GM18505 (cell line): ENCODE results near the gene C6orf15.

ENCODE experiments used
- ATAC-seq: cut with Tn5 transposase; IDR thresholded peaks from one replicate; pipeline ENCODE4 v1.9.1; 2021; ENCODE audit not compliant: unreplicated experiment
- POLR2A ChIP-seq: IDR thresholded peaks from 4 replicates; pipeline ENCODE4 v1.6.1; 2011; ENCODE audit warnings: borderline replicate concordance; ENCODE audit not compliant: insufficient read depth, insufficient read length; ENCODE audit errors: extremely low read depth

Gene C6orf15

DNA sequence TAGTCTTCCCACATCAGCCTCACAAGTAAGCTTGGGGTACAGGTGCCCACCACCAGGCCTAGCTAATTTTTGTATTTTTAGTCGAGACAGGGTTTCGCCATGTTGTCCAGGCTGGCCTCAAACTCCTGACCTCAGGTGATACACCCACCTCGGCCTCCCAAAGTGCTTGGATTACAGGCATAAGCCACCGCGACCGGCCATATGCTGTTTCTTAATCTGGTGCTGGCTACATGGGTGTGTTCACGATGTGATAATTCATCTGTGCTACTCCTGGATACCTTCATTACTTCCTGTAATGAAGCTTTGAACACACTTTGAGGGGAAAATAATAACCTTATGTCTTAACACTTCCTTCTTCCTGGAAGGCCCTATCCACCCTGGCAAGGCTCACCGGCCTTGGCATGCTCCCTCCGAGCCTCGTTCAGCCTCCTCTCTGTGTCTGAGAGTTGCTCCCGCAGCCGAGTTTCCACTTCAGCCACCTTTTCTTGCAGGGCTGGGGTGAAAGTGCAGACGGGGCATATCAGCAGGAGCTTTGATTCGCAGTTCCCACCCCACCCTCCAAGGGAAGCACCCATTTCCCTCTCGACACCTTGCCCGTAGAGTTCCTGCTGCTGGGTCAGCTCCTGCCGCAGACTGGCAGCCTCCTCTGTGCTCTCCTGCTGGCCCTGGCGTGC lies 32.1 kb upstream of the C6orf15 start:
- TF ChIP-seq POLR2A, result no peak
- no peak for ATAC-seq

DNA sequence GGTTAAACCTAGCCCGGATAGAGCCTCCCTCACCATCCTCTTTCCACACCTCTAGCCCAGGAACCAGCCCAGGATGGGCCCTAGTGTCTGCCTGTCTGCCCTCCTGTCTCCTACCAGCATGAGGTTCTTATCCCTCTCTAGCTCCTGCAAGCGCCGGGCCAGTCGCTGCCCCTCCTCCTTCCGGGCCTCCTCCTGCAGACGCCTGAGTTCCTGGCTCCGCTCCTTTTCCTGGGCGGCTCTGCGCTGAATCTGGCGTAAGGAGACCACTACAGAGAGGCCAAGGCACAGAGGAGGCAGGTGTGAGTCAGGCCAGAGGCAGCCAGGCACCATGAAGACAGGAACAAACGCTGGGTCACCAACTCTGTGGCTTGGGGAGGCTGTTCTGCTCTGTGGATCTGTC lies 30.8 kb upstream of the C6orf15 start:
- ATAC-seq, result no peak
- no peak for TF ChIP-seq POLR2A

DNA sequence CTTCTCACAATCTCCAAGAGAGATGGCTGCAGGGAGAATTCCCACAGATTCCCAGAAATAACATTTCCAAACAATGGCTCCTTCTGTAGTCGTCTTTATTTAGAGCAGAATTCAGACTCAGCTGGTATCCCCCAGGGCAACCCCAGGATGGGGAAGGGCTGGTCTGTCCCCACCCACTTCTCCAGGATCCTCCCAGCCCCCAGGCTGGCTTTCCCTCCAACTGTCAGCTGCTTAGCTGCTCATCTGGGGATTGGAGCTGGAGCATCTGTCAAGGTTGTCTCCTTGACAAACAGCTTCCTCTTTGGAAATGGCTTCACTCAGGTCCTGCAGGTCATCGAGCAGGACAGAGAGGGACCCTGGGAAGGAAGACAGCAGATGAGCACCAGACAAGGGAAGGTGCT lies 30.0 kb upstream of the C6orf15 start:
- no peak for ATAC-seq
- TF ChIP-seq POLR2A, result no peak

DNA sequence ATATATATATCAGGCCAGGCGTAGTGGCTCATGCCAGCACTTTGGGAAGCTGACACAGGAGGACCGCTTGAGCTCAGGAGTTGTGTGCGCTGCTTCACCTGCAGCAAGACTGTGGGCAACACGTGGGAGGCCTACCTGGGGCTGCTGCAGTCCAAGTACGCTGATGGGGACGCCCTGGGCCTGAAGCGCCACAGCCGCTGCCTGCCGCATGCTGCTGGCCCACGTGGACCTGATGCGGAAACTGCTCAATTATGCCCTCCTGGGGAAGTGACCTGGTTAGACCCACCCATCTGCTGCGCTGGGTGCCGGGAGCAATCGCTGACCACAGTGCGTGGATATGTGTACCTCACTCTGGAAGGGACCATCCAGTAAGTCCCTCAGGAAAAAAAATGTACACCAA lies 28.3 kb upstream of the C6orf15 start:
- no peak for ATAC-seq
- no peak for TF ChIP-seq POLR2A

DNA sequence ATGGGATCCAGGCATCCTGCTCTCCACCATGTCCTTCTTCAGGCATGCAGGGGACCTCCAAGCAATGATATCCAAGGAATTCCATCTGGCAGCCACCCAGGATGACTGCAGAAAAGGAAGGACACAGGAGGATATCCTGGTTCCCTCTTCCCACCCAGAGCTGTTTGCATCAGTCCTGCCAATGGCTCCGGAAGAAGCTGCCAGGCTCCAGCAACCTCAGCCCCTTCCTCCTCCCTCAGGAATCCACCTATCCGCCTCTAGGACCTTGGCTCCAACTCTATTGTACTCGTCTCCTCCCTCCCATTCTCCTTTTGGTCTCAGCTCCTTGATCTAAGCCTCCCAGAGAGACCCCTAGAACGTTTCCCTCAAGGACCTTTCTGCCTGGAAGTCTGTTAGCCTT lies 27.2 kb upstream of the C6orf15 start:
- no peak for TF ChIP-seq POLR2A
- ATAC-seq, result no peak

DNA sequence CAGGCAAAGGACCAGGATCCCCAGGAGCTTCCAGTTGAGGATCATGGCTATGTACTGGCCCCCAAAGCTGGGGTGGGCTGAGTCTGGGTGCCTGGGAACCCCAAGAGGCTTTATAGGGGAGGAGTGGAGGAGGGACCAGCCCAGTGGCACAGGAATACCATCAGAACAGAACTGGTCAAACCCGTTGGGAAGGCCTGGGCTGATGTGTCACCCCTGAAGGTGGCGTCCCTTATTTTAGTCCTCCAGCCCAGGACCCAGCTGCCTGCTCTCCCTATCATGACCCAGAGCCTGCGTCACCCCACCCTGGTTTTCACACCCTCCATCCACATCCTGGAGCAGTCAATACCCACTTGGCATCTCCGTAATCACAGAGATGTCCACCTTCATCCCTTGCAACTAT lies 26.6 kb upstream of the C6orf15 start, which contains the start of gene PSORS1C2:
TSS of gene PSORS1C2 (minus strand) at position 85 of the 400 bp plus-strand sequence. CDS start at position 45, 40 bp downstream.
- no peak for TF ChIP-seq POLR2A
- no peak for ATAC-seq

DNA sequence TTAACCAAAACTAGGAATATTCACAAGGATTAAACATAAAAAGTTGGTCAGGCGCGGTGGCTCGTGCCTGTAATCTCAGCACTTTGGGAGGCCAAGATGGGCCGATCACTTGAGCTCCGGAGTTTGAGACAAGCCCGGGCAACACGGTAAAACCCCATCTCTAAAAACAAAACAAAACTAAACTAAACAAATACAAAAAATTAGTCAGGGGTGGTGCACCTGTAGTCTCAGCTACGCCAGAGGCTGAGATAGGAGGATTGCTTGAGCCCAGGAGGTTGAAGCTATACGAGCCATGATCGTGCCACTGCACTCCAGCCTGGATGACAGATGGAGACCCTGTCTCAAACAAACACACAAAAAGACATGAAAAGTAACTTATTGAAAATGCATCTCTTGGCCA lies 23.3 kb upstream of the C6orf15 start:
- no peak for TF ChIP-seq POLR2A
- ATAC-seq, result no peak

DNA sequence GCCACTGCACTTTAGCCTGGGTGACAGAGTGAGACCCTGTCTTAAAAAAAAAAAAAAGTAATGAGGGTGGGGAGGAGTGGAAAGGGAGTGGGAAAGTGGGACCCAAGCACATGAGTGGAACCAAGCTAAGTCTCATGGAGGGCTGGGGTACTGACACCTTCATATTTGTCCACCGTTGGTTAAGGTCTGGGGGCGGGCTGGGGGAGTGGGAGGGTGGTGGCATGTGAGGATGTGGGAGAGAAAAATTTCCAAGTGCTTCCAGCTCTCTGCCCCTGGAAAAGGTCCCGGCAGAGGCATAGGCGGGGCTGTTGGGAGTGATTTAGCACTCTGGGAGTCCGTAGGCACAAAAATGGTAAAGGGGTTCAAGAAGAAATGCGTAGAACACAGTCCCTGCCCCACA lies 20.4 kb upstream of the C6orf15 start:
- TF ChIP-seq POLR2A, result no peak
- no peak for ATAC-seq

DNA sequence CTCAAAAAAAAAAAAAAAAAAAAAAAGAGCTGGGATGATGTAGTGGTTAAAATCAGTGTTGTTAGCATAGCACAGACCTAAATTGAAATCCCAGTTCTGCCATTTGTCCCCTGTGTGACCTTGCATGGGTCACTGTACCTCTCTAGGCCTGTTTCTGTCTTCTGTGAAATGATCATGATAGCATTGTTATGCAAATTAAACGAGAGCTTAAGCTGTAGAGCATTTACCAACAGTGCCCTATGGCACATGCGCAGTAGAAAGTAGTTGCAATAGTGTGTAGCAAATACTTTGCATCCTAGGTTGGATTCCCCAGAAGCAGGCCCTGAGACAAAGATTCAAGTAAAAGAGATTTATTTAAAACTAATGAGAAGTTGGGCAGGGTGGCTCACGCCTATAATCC lies 19.2 kb upstream of the C6orf15 start:
- TF ChIP-seq POLR2A, result no peak
- ATAC-seq, result no peak

DNA sequence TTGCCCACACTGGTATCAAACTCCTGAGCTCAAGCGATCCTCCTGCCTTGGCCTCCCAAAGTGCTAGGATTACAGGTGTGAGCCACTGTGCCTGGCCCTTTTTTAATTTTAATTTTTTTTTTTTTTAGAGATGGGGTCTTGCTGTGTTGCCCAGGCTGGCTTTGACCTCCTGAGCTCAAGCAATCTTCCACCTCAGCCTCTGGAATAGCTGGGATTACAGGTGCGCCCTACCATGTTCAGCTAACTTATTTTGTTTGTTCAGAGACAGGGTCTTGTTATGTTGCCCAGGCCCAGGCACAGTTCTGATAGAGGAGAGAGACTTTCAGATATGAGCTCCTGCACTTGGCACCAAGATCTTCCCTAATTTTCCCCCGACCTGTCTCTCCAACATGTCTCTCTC lies 18.4 kb upstream of the C6orf15 start:
- no peak for ATAC-seq
- TF ChIP-seq POLR2A, result no peak

DNA sequence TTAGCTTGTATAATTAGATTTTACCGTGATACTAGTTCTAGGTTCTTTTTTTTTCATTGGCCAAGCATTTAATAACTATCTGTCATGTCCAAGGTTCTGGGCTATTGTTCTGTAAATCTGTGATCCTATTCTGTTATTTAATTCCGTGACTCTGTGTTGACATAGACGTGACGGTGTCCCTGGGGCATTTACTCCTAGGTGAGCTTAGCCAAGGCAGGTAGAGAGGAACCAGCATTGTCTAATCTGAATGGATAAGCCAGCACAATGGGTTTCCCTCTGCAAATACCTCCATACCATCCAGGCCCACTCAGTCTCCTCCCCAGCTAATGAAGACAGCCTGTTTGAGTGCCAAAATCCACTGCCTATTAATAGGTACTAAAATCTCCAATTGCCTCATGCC lies 16.8 kb upstream of the C6orf15 start:
- no peak for TF ChIP-seq POLR2A
- ATAC-seq, result no peak

DNA sequence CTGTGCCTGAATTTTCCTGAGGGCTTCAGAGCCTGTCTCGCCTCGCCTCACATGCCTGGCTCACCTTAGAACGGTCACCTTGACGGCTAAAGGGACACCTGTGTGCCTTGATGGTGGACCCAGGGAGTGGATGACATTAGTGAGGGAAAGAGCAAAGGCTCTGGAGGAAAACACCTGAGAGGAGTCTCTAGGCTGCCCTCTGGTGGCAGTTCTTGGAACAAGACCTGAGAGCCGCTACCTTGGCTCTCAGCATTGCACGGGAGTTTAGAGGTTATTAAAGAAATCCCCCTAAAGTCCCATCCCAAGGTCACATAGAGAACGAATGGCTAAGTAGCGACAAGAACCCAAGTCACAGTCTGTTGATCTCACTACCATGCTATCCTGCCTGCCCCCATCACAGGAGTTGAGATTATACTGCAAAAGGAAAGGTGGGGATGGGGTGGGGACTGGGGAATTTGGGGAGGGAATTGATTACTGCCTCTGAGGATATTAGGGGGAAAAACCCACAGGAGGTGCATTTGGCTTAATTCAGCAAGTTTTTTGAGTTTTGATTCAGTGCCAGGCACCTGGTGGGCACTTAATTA lies 15.8 kb upstream of the C6orf15 start:
- ATAC-seq, result no peak
- no peak for TF ChIP-seq POLR2A

DNA sequence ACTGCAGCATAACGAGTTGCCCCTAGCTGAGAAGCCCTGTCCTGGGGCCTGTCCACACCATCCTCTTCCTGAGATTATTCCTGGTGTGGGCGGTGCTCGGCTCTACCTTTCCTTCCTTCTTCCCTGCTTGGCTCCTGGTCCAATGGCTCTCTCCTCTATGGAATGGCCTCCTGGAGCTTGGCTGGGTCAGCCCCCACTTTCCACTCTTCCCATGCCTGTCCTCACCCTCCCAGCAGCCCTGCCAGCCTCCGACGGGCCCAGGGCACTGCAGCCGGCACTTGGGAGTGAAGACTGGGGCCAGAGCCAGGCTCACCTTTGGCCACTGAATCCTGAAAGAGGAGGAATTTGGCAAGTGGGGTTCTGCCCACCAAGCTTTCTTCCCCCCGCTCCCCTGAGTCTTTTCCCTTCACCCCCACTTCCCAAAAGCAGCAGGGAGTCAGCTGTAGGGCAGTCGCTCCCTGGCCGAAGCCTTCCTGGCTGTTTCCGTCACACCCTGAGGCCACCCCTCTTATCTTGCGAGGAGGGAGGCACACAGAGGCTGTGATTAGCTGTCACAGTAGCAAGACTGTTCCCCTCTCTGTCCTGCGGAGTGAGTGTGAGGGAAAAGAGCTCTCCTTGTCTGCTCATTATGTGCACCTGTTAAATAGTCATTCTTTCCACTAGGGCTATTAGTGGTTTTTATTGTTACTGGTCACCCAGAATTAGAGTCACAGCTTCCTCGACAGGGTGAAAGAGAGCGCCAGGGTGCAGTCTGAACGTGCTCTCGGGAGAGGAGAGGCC lies 14.2 kb upstream of the C6orf15 start:
- no peak for TF ChIP-seq POLR2A
- ATAC-seq, result no peak
